Fibroblast of villous mesenchyme (primary cell): ENCODE measurements around the gene ZNF341. TPM values are rescaled to one million over a fixed set of nuclear protein-coding genes. Genes with fewer than 3 reads are reported as not detected.
A peak's percentile ranks its signal among the peaks of the same experiment; 100 is the strongest.

ENCODE experiments used
- DNase-seq: peaks from one replicate; pipeline ENCODE4 v3.0.0-alpha.2; 2010; ENCODE audit warnings: low read depth
- H3K4me3 ChIP-seq: 2 replicates; pipeline ENCODE4 v1.5.1; 2011; ENCODE audit warnings: low read depth, mild to moderate bottlenecking, low read length
- CTCF ChIP-seq: IDR thresholded peaks from 2 replicates; pipeline ENCODE4 v1.5.1; 2012; ENCODE audit warnings: low read depth, mild to moderate bottlenecking, low read length; ENCODE audit not compliant: insufficient read depth
- total RNA-seq: library from RNA; depleted of rRNA; stranded (reverse); fragments of >200 nt; gene quantifications from 2 replicates; pipeline ENCODE4 v1.2.3, GENCODE V29; 2012

Gene ZNF341
- total RNA-seq, 1 donor: 1.3 TPM

GRCh38 chr20:33832103-33832804 is 100.5 kb downstream of the ZNF341 start:
- TF ChIP-seq CTCF: no peak
- DNase-seq: no peak
- H3K4me3 ChIP-seq: no peak overlapping the region

GRCh38 chr20:33833333-33833732 is 101.5 kb downstream of the ZNF341 start:
- TF ChIP-seq CTCF: no peak
- peak; percentile 43 for DNase-seq
- no peak overlapping the region for H3K4me3 ChIP-seq

- peak; percentile 74 for DNase-seq
- H3K4me3 ChIP-seq: no peak overlapping the region
- no peak for TF ChIP-seq CTCF
Measured at GRCh38 chr20:33835615-33836172, 103.9 kb downstream of the ZNF341 start.

- no peak overlapping the region for H3K4me3 ChIP-seq
- TF ChIP-seq CTCF: no peak
- DNase-seq: peak; percentile 65
Measured at GRCh38 chr20:33836277-33836676, 104.5 kb downstream of the ZNF341 start.

- DNase-seq: no peak
Measured at GRCh38 chr20:33837096-33837830, 105.5 kb downstream of the ZNF341 start.

More at GRCh38 chr20:33837096-33837830, 105.5 kb downstream of the ZNF341 start:
- TF ChIP-seq CTCF: no peak
- no peak overlapping the region for H3K4me3 ChIP-seq
